Caco-2 (cell line): ENCODE results near the gene IP6K3. TPM values are rescaled to one million over a fixed set of nuclear protein-coding genes. Genes with fewer than 3 reads are reported as not detected.

ENCODE experiments used
- BruUV-seq: library from RNA; stranded (reverse); fragments of 400-500 nt; replicated peaks from 2 replicates; lab custom pipeline; 2021; lab: Mats Ljungman, UMichigan
- CTCF ChIA-PET: fragments of 300-600 bp; sonication (Branson Sonifier 250); formaldehyde crosslinking; loops from one replicate; lab custom pipeline; 2022; ENCODE audit warnings: antibody characterized with exemption; lab: Charles Lee
- POLR2A ChIA-PET: fragments of 300-600 bp; sonication (Branson Sonifier 250); formaldehyde crosslinking; loops from one replicate; lab custom pipeline; 2022; ENCODE audit warnings: antibody characterized with exemption; lab: Charles Lee
- DNase-seq, 2 experiments: peaks; one replicate each; pipeline versions ENCODE4 v3.0.0 to v3.0.0-alpha.2; 2020 to 2022
- H3K27me3 ChIP-seq: replicated peaks from 2 replicates; pipeline ENCODE4 v1.6.0; 2011; ENCODE audit warnings: low read length; ENCODE audit not compliant: control insufficient read depth, insufficient read depth
- H3K36me3 ChIP-seq: 2 replicates; pipeline ENCODE4 v1.5.1; 2011; ENCODE audit warnings: low read length; ENCODE audit not compliant: control insufficient read depth, insufficient read depth
- H3K4me1 ChIP-seq: fragments of 250-450 bp; sonication (Bioruptor Pico); 2 replicates; pipeline ENCODE4 v1.5.1; 2020; ENCODE audit warnings: mild to moderate bottlenecking
- H3K4me3 ChIP-seq: 2 replicates; pipeline ENCODE4 v1.5.1; 2011; ENCODE audit warnings: low read depth, mild to moderate bottlenecking, control low read depth, low read length
- H3K9me3 ChIP-seq: fragments of 250-450 bp; sonication (Bioruptor Pico); 2 replicates; pipeline ENCODE4 v1.5.1; 2020; ENCODE audit warnings: mild to moderate bottlenecking, moderate library complexity
- H3K27ac Mint-ChIP-seq: one replicate; pipeline ENCODE4 v1.8.0; 2022; ENCODE audit warnings: mixed read lengths; ENCODE audit not compliant: unreplicated experiment
- H3K27me3 Mint-ChIP-seq: one replicate; pipeline ENCODE4 v1.8.0; 2022; ENCODE audit warnings: mixed read lengths; ENCODE audit not compliant: insufficient read depth, unreplicated experiment
- H3K36me3 Mint-ChIP-seq: one replicate; pipeline ENCODE4 v1.8.0; 2022; ENCODE audit warnings: mild to moderate bottlenecking, mixed read lengths; ENCODE audit not compliant: insufficient read depth, unreplicated experiment
- H3K4me1 Mint-ChIP-seq: one replicate; pipeline ENCODE4 v1.8.0; 2022; ENCODE audit warnings: low read depth, mixed read lengths; ENCODE audit not compliant: unreplicated experiment
- H3K4me3 Mint-ChIP-seq: one replicate; pipeline ENCODE4 v1.8.0; 2022; ENCODE audit warnings: mild to moderate bottlenecking, moderate library complexity, mixed read lengths; ENCODE audit not compliant: unreplicated experiment
- H3K9me3 Mint-ChIP-seq: one replicate; pipeline ENCODE4 v1.8.0; 2022; ENCODE audit warnings: mixed read lengths; ENCODE audit not compliant: unreplicated experiment
- intact Hi-C: fragments of 100-400 bp; cut with micrococcal nuclease; formaldehyde crosslinking; loops from one replicate; pipeline ENCODE4 v1.10.0; 2022; ENCODE audit not compliant: unreplicated experiment
- total RNA-seq: library from RNA; stranded (reverse); gene quantifications from 2 replicates; pipeline ENCODE4 v1.2.3, GENCODE V29; 2022
- TF ChIP-seq, protein P1 (sequence below), 2 experiments: fragments of 200-600 bp in 1 of 2; IDR thresholded peaks; 1 replicate in 1 of 2; 2 replicates in 1 of 2; pipeline versions ENCODE4 v1.5.1 to v1.8.0; 2011 to 2022; ENCODE audit warnings: antibody characterized with exemption in 1 of 2, control low read depth in 1 of 2, inconsistent platforms in 1 of 2, low read depth in 1 of 2, low read length in 1 of 2, mild to moderate bottlenecking in 1 of 2, moderate library complexity in 1 of 2; ENCODE audit not compliant: insufficient read depth in 1 of 2, severe bottlenecking in 1 of 2, unreplicated experiment in 1 of 2

IP6K3 gene
- total RNA-seq, 1 experiment from 2014 or later, result 0.45 TPM

DNA sequence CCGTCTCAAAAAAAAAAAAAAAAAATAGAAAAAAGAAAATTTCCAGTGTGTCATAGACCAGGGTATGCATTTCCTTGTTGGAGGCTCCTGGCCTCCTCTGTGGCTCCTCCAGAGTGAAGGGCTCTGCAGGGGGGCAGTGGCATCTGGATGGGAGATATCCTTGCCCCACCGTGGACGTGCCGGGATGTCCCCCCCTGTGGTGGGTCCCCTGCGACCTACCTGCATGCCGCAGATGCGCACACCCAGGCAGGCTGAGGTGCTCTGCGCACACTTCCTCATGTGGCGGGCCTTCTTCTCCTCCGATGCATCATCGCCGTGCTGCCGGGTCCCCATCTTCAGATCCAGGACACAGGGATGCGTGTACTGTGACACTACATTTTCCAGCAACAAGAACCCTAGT lies 21.5 kb downstream of the IP6K3 start:
- Histone ChIP-seq H3K4me1 (no peaks in the 10 kb centered on the region), H3K4me3 (no peak overlapping the region), H3K36me3 (no peaks in the 10 kb centered on the region), H3K9me3 (no peaks in the 10 kb centered on the region), H3K27me3 (0 out of 2 replicates have a peak, but pooled peaks cover 1% of the 10 kb centered on the region)
- DNase-seq, result no peak
- H3K36me3 Mint-ChIP-seq, result no peaks in the 10 kb centered on the region
- CTCF ChIA-PET, result interaction anchor here (0.6 to 1.4 kb wide), 3 partner anchors 14 to 34 kb away, joined by 3 to 7 read pairs (median 3); partner anchors contain the start of gene UQCC2
- H3K4me3 Mint-ChIP-seq, result no peak overlapping the region
- no peaks in the 10 kb centered on the region for H3K9me3 Mint-ChIP-seq
- H3K27me3 Mint-ChIP-seq, result no peaks in the 10 kb centered on the region
- TF ChIP-seq, protein P1, sequence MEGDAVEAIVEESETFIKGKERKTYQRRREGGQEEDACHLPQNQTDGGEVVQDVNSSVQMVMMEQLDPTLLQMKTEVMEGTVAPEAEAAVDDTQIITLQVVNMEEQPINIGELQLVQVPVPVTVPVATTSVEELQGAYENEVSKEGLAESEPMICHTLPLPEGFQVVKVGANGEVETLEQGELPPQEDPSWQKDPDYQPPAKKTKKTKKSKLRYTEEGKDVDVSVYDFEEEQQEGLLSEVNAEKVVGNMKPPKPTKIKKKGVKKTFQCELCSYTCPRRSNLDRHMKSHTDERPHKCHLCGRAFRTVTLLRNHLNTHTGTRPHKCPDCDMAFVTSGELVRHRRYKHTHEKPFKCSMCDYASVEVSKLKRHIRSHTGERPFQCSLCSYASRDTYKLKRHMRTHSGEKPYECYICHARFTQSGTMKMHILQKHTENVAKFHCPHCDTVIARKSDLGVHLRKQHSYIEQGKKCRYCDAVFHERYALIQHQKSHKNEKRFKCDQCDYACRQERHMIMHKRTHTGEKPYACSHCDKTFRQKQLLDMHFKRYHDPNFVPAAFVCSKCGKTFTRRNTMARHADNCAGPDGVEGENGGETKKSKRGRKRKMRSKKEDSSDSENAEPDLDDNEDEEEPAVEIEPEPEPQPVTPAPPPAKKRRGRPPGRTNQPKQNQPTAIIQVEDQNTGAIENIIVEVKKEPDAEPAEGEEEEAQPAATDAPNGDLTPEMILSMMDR (IDR thresholded peaks at IDR 0.05; ENCODE audit: insufficient read depth in 1 of 2, low read depth in 1 of 2, low read length in 1 of 2, severe bottlenecking in 1 of 2, unreplicated experiment in 1 of 2), result no peak
- H3K4me1 Mint-ChIP-seq, result no peaks in the 10 kb centered on the region
- no TSS peak for BruUV-seq
- no peak overlapping the region for H3K27ac Mint-ChIP-seq
- intact Hi-C loops, result no loop called here
- POLR2A ChIA-PET, result no interaction called here

DNA sequence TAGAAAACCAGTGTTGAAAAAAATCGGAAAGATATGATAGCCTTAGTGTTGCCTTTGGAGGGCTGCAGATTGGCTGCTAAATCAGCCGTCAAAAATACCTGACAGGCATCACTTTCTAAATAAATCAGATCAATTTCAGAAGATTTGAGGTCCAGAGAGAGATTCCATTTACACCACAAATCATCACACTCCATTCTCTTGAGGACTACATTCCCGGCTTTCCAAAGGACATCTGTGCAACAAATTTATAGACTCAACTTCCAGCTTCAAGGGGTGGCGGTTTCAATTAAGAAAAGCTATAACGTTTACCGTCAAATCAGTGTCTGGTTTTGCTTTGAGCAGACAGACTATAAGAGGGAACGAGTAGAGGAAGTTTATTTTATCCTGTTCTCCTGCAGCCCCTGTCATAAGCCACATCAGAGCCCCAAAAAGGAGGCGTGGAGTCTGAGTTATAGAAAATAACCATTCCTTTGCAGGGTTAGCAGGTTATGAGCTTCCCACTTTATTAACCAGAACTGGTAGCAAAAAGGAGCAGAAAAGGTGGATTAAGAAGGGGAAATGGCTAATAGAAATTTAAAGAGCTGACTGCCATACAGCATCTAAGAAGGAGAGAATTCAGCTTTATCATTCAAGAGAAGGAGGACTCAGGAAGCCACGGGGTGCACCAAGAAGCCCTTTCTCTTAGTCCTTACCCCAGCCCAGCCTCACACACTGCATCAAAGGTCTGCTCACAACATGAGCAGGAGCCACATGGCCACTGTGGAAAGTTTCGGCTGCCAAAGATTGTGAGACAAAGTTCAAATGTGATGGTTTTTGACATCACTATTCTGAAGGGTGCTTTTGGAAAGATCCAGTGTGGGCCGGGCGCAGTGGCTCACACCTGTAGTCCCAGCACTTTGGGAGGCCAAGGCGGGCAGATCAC lies 22.3 kb downstream of the IP6K3 start:
- H3K27me3 Mint-ChIP-seq, result no peaks in the 10 kb centered on the region
- Histone ChIP-seq H3K27me3 (0 out of 2 replicates have a peak, but pooled peaks cover 1% of the 10 kb centered on the region), H3K36me3 (no peaks in the 10 kb centered on the region), H3K9me3 (no peaks in the 10 kb centered on the region), H3K4me3 (no peak overlapping the region), H3K4me1 (no peaks in the 10 kb centered on the region)
- POLR2A ChIA-PET, result interaction anchor here (0.6 kb wide), 1 partner anchor 15 kb away, joined by 3 read pairs; no protein-coding TSS in a partner anchor
- no peak overlapping the region for H3K4me3 Mint-ChIP-seq
- DNase-seq, result no peak
- H3K9me3 Mint-ChIP-seq, result no peaks in the 10 kb centered on the region
- peaks cover 2% of the 10 kb centered on the region for H3K4me1 Mint-ChIP-seq
- H3K36me3 Mint-ChIP-seq, result no peaks in the 10 kb centered on the region
- BruUV-seq, result no TSS peak
- H3K27ac Mint-ChIP-seq, result no peak overlapping the region
- TF ChIP-seq, protein P1 (IDR thresholded peaks at IDR 0.05; ENCODE audit: insufficient read depth in 1 of 2, low read depth in 1 of 2, low read length in 1 of 2, severe bottlenecking in 1 of 2, unreplicated experiment in 1 of 2), result no peak
- CTCF ChIA-PET, result interaction anchor here (0.7 to 1.4 kb wide), 2 partner anchors 13 to 35 kb away, joined by 3 to 7 read pairs; partner anchors contain the start of gene UQCC2
- intact Hi-C loops, result no loop called here

DNA sequence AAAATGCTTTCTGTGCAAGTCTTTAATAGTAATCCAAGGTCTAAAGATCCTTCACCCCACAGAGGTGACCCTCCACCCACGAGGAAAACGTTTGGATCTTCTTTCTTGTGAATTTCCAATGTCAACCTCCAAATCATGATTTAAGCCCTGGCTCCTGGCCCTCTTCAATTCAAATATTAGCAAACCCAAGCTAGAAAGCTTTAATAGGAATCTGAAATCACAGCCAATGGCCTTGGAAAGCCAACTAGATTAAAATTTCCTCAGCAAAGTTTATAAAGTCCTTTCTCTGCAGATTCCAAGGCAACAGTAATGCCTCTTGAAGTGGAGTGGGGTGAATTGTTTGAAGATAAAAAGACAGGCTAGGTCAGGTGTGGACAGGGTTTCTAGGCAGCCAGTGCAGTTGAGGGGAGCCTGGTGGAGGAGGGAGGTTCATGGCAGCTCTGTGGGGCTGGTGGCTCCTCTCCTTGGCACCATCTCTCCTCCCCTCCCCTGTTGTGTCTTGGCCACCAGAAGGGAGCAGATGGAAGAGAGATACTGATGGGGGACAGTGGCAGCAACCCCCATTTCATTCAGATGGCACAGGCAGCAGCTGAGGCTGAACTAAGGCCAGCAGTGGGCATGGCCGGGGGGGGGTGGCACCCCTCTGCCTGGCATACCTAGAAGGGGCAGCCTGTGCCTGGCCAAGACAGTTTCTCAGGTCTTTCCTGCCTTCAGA lies 23.2 kb downstream of the IP6K3 start:
- no peaks in the 10 kb centered on the region for H3K9me3 ChIP-seq
- Mint-ChIP-seq H3K27me3 (no peaks in the 10 kb centered on the region), H3K4me3 (no peak overlapping the region), H3K27ac (no peak overlapping the region), H3K4me1 (peaks cover 5% of the 10 kb centered on the region), H3K9me3 (no peaks in the 10 kb centered on the region), H3K36me3 (no peaks in the 10 kb centered on the region)
- H3K4me3 ChIP-seq, result no peak overlapping the region
- ChIA-PET CTCF (interaction anchor here (0.6 kb wide), 1 partner anchor 56 kb away, joined by 3 read pairs; no protein-coding TSS in a partner anchor), POLR2A (no interaction called here)
- DNase-seq, result no peak
- no peaks in the 10 kb centered on the region for H3K4me1 ChIP-seq
- BruUV-seq, result no TSS peak
- intact Hi-C loops, result no loop called here
- H3K27me3 ChIP-seq, result 0 out of 2 replicates have a peak, but pooled peaks cover 1% of the 10 kb centered on the region
- no peaks in the 10 kb centered on the region for H3K36me3 ChIP-seq
- TF ChIP-seq, protein P1 (IDR thresholded peaks at IDR 0.05; ENCODE audit: insufficient read depth in 1 of 2, low read depth in 1 of 2, low read length in 1 of 2, severe bottlenecking in 1 of 2, unreplicated experiment in 1 of 2), result no peak
